HEK293T (cell line): ENCODE measurements around the gene SCAP.

ENCODE experiments used
- CTCF ChIA-PET: fragments of 350-600 bp; formaldehyde crosslinking; extraction: SDS; loops from one replicate; lab custom pipeline; 2021; ENCODE audit warnings: antibody characterized with exemption, inconsistent platforms; lab: Yijun Ruan, JAX
- POLR2A ChIA-PET: fragments of 350-600 bp; formaldehyde crosslinking; extraction: SDS; loops from one replicate; lab custom pipeline; 2020; ENCODE audit warnings: antibody characterized with exemption, inconsistent platforms; lab: Yijun Ruan, JAX
- DNase-seq: peaks from one replicate; pipeline ENCODE4 v3.0.0; 2012; ENCODE audit warnings: mixed read lengths; ENCODE audit errors: extremely low spot score
- ARNT ChIP-seq: fragments of 450-650 bp; IDR thresholded peaks from 2 replicates; pipeline ENCODE4 v1.6.1; 2017; ENCODE audit warnings: mild to moderate bottlenecking
- BHLHE40 ChIP-seq: fragments of 450-650 bp; IDR thresholded peaks from 2 replicates; pipeline ENCODE4 v1.6.1; 2016; ENCODE audit warnings: mild to moderate bottlenecking, moderate library complexity, borderline replicate concordance
- CTBP1 ChIP-seq: fragments of 450-650 bp; IDR thresholded peaks from 2 replicates; pipeline ENCODE4 v1.6.1; 2016; ENCODE audit warnings: borderline replicate concordance
- FOXA1 ChIP-seq: fragments of 450-650 bp; IDR thresholded peaks from 2 replicates; pipeline ENCODE4 v1.6.1; 2016; ENCODE audit warnings: mild to moderate bottlenecking
- FOXK2 ChIP-seq: fragments of 450-650 bp; IDR thresholded peaks from 2 replicates; pipeline ENCODE4 v1.6.1; 2016; ENCODE audit warnings: mild to moderate bottlenecking
- FOXM1 ChIP-seq: fragments of 450-650 bp; IDR thresholded peaks from 2 replicates; pipeline ENCODE4 v1.6.1; 2017; ENCODE audit warnings: mild to moderate bottlenecking, borderline replicate concordance
- HDGF ChIP-seq: fragments of 450-650 bp; IDR thresholded peaks from 2 replicates; pipeline ENCODE4 v1.6.1; 2017; ENCODE audit warnings: antibody characterized with exemption, borderline replicate concordance
- L3MBTL2 ChIP-seq: fragments of 450-650 bp; conservative IDR thresholded peaks from 2 replicates; pipeline ENCODE4 v1.6.1; 2016; ENCODE audit warnings: mild to moderate bottlenecking
- LEF1 ChIP-seq: fragments of 450-650 bp; IDR thresholded peaks from 2 replicates; pipeline ENCODE4 v1.6.1; 2017; ENCODE audit warnings: mild to moderate bottlenecking, borderline replicate concordance
- NFRKB ChIP-seq: fragments of 450-650 bp; IDR thresholded peaks from 2 replicates; pipeline ENCODE4 v1.6.1; 2016; ENCODE audit warnings: mild to moderate bottlenecking, moderate library complexity
- SP1 ChIP-seq: fragments of 450-650 bp; IDR thresholded peaks from 2 replicates; pipeline ENCODE4 v1.6.1; 2017
- SUZ12 ChIP-seq: fragments of 450-650 bp; IDR thresholded peaks from 2 replicates; pipeline ENCODE4 v1.6.1; 2016; ENCODE audit warnings: mild to moderate bottlenecking
- TARDBP ChIP-seq: fragments of 450-650 bp; IDR thresholded peaks from 2 replicates; pipeline ENCODE4 v1.6.1; 2016
- ZNF384 ChIP-seq: fragments of 450-650 bp; IDR thresholded peaks from 2 replicates; pipeline ENCODE4 v1.6.1; 2016
- TF ChIP-seq, protein P1 (sequence below): fragments of 450-650 bp; IDR thresholded peaks from 2 replicates; pipeline ENCODE4 v1.6.1; 2016

SCAP gene

GRCh38 chr3:47419083-47420043, 56.4 kb downstream of the SCAP start:
- CTCF ChIA-PET = interaction anchor here (0.7 kb wide), 1 partner anchor 734 kb away, joined by 3 read pairs; no protein-coding TSS in a partner anchor
- no peak for TF ChIP-seq ARNT
- no peak for TF ChIP-seq FOXA1
- TF ChIP-seq HDGF = no peak
- no peak for TF ChIP-seq SUZ12
- no peak for TF ChIP-seq ZNF384
- TF ChIP-seq, protein P1, sequence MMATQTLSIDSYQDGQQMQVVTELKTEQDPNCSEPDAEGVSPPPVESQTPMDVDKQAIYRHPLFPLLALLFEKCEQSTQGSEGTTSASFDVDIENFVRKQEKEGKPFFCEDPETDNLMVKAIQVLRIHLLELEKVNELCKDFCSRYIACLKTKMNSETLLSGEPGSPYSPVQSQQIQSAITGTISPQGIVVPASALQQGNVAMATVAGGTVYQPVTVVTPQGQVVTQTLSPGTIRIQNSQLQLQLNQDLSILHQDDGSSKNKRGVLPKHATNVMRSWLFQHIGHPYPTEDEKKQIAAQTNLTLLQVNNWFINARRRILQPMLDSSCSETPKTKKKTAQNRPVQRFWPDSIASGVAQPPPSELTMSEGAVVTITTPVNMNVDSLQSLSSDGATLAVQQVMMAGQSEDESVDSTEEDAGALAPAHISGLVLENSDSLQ = no peak
- TF ChIP-seq SP1 = no peak
- no peak for TF ChIP-seq FOXK2
- no peak for TF ChIP-seq NFRKB
- no peak for TF ChIP-seq L3MBTL2
- POLR2A ChIA-PET = no interaction called here
- no peak for DNase-seq

DNA sequence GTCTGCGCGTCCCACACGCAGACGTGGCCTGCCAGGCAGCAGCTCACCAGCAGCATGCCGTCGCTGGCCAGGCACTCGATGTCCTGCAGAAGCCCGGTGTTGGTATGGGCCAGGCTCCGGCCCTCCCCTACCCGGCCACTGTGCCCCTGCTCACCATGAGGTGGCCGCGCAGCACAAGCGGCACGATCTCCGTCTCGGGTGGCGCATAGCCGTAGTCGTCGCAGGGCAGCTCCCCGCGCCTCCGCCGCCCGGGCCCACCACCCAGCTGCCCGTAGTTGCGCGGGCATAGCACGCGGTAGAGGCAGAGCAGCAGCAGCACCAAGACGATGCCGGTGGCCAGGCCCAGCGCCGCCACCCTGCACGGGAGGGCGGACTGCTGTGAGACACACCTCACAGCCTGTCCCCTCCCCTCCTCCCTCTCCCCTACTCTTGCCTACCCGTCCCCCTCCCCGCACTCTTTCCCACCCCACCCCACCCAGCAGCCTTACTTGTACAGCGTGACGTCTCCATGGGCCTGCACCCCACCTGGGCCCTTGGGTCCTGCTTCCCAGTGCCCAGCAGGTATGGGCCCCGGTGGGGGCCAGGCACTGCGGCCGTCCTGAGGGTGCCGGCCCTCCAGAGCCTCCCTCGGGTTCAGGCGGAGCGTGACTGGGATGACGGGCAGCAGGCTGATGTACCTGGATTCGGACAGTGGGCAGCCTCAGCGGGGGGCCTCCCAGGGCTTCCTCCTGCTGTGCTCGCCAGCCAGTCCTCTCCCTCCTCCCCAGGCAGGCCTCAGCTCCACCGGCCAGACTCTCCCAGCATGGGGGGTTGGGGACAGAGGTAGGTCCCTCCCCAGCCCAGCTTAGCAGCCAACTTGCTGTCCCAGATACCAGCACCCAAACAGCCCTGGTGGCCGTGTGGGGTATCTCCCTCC, 57.3 kb downstream of the SCAP start:
- DNase-seq = no peak
- POLR2A ChIA-PET = no interaction called here
- TF ChIP-seq ARNT (no peak), FOXA1 (no peak), L3MBTL2 (no peak), HDGF (no peak), FOXM1 (no peak), SP1 (no peak), TARDBP (no peak), FOXK2 (no peak)
- TF ChIP-seq, protein P1 = no peak
- CTCF ChIA-PET = interaction anchor here (0.7 kb wide), 1 partner anchor 735 kb away, joined by 3 read pairs; no protein-coding TSS in a partner anchor

DNA sequence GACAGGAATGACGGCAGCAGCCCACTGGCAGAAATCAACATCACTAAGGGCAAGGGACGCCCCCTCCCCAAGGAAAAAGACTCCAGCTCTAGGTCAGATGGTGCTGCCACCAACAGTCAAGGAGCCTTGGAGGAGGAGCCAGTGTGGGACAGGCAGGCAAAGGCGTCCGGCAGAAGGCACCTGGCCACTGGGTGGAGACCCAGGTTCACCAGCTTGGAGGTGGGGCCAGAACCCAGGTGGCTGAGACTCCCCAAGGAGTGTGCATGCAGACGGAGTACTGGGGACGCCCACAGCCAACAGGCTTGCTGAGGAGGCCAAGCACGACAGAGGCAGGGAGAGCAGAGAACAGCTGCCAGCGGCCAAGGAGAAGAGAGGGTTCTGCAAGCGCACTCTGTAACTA, 59.7 kb downstream of the SCAP start:
- no peak for DNase-seq
- no peak for TF ChIP-seq SUZ12
- no peak for TF ChIP-seq ZNF384
- TF ChIP-seq CTBP1 = no peak
- no peak for TF ChIP-seq SP1
- no peak for TF ChIP-seq LEF1
- CTCF ChIA-PET = interaction anchor here (1.4 kb wide), 1 partner anchor 9 kb away, joined by 4 read pairs; no protein-coding TSS in a partner anchor
- POLR2A ChIA-PET = interaction anchor here (0.9 kb wide), 2 partner anchors 36 to 59 kb away, joined by 3 read pairs; partner anchors contain the start of genes PTPN23 and SCAP

DNA sequence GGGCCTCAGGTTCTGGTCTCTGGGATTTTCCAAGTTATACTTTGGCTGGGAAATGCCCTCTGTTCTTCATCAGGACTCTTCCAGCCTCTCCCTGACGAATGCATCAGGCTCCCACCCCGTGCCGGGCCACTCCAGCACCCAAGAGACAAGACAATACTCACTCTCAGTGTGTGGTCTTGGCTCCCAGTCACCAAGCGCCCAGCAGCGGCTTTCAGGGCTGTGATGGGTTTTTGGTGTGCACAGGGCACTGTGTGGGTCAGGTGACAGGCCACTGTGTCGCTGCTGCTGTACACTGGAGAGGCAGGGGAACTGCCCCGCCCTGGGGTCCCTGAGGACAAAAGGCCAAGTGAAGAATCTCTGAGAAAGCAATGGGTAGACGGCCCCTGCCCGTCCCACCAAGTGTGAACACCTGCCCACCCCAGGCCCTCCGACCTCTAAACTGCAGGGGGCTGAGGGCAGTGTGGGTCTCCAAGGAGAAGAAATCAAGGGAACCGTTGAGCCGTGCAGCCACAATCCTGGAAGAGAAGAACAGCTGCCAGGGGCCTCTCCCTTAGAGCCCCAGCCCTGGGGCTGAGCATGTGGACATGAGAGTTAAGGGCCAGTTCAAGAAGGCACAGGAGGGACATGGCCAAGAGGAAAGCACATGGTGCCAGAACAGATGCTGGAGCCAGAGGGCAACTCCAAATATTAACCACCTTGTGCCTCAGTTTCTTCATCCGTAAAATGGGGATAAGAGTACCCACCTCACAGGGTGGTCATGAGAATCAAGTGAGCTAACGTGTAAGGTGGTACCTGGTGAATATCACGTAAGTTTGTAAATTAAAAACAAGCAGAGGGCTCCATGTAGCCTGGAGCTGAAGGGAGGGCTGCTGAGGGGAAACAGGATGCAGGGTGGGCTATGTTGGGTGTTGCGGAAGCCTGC, 60.8 kb downstream of the SCAP start:
- TF ChIP-seq, protein P1 = no peak
- TF ChIP-seq FOXK2 = no peak
- no peak for TF ChIP-seq ZNF384
- no peak for TF ChIP-seq CTBP1
- TF ChIP-seq NFRKB = no peak
- TF ChIP-seq BHLHE40 = no peak
- TF ChIP-seq SP1 = no peak
- no peak for TF ChIP-seq ARNT
- DNase-seq = no peak
- POLR2A ChIA-PET = interaction anchor here (0.9 kb wide), 2 partner anchors 35 to 61 kb away, joined by 3 read pairs; partner anchors contain the start of genes PTPN23 and SCAP
- CTCF ChIA-PET = interaction anchor here (1.4 kb wide), 1 partner anchor 8 kb away, joined by 4 read pairs; no protein-coding TSS in a partner anchor

DNA sequence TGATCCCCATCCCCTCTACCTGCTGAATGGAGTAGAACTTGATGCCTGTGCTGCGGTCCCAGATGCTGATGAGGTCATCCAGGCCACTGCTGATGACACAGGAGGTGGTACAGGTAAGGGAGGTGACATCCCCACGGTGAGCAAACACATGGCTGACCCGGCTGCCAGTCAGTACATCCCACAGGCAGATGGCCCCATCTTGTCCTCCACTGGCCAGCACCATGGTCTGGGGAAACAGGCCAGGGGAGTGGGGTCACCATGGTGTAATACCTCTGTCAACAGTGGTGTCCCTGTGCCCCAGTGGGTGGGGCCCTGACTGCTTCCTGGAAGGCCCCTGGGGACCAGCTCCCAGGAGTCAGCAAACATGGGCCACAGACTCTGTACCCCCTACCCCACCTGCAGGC, 61.6 kb downstream of the SCAP start:
- ChIA-PET CTCF (no interaction called here), POLR2A (no interaction called here)
- no peak for DNase-seq
- TF ChIP-seq HDGF (no peak), FOXA1 (no peak), LEF1 (no peak), FOXK2 (no peak), CTBP1 (no peak), ARNT (no peak)
- TF ChIP-seq, protein P1 = no peak
